ENCODE data around the gene SCD.

Gene SCD

GRCh38 chr10:100350914-100351485 is 4.0 kb downstream of the SCD start:
- Histone ChIP-seq H3K4me3 (ENCODE audit: low read depth in 1 of 2, low read length in 1 of 2) (no peak overlapping the region), H3K9me3 (no peaks in the 10 kb centered on the region), H3K27ac (no peak overlapping the region), H3K27me3 (peaks cover 5% of the 10 kb centered on the region), H3K36me3 (no peaks in the 10 kb centered on the region), H3K4me1 (ENCODE audit: control insufficient read depth in 1 of 2, insufficient read depth in 1 of 2, low read depth in 1 of 2, low read length in 1 of 2) (peaks cover 54 to 75% of the 10 kb centered on the region in 2 experiments)
- TF ChIP-seq, protein P1, sequence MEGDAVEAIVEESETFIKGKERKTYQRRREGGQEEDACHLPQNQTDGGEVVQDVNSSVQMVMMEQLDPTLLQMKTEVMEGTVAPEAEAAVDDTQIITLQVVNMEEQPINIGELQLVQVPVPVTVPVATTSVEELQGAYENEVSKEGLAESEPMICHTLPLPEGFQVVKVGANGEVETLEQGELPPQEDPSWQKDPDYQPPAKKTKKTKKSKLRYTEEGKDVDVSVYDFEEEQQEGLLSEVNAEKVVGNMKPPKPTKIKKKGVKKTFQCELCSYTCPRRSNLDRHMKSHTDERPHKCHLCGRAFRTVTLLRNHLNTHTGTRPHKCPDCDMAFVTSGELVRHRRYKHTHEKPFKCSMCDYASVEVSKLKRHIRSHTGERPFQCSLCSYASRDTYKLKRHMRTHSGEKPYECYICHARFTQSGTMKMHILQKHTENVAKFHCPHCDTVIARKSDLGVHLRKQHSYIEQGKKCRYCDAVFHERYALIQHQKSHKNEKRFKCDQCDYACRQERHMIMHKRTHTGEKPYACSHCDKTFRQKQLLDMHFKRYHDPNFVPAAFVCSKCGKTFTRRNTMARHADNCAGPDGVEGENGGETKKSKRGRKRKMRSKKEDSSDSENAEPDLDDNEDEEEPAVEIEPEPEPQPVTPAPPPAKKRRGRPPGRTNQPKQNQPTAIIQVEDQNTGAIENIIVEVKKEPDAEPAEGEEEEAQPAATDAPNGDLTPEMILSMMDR (IDR thresholded peaks at IDR 0.05) = no peak

DNA sequence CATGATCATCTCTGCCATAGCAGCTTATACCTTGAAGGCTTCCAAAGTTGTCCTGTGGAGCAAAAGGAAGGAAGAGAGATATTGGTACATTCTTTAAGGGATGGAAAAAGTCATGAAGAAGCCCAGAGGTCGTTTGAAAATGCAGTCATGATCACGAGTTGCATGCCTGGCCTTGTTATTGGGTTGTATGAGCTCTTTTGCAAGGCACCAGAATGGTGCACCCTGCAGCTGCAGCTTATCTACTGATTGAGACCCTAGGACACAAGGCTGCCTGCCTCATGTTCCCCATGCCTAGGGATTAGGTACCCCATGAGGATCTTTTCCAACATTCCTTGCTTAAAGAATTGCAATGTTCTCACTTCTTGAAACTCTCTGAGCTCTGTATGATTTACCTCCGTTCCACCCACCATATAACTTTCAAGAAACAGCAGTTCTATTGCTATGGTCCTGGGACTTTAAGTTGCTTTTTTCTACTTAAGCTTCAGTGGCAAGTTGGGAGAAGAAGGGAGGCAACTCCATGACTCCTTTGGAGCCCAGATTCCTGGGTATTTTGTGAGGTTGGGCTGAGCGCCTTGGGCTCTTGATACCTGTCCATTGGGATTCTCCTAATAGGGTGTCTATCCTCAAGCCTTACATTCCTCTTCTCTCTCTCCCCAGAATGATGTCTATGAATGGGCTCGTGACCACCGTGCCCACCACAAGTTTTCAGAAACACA is 6.9 kb downstream of the SCD start:
- H3K27ac ChIP-seq = peak overlapping the region; percentile 49
- no peaks in the 10 kb centered on the region for H3K27me3 ChIP-seq
- TF ChIP-seq, protein P1 (IDR thresholded peaks at IDR 0.05) = no peak
- H3K36me3 ChIP-seq = peaks cover 1% of the 10 kb centered on the region
- no peaks in the 10 kb centered on the region for H3K9me3 ChIP-seq
- no peak overlapping the region for H3K4me3 ChIP-seq (ENCODE audit: low read depth in 1 of 2, low read length in 1 of 2)
- peaks cover 32 to 54% of the 10 kb centered on the region in 2 experiments for H3K4me1 ChIP-seq (ENCODE audit: control insufficient read depth in 1 of 2, insufficient read depth in 1 of 2, low read depth in 1 of 2, low read length in 1 of 2)

- Histone ChIP-seq H3K9me3 (no peaks in the 10 kb centered on the region), H3K27me3 (no peaks in the 10 kb centered on the region), H3K4me3 (ENCODE audit: low read depth in 1 of 2, low read length in 1 of 2) (no peak overlapping the region), H3K36me3 (peaks cover 12% of the 10 kb centered on the region), H3K4me1 (ENCODE audit: control insufficient read depth in 1 of 2, insufficient read depth in 1 of 2, low read depth in 1 of 2, low read length in 1 of 2) (peaks cover 28 to 44% of the 10 kb centered on the region in 2 experiments), H3K27ac (peak overlapping the region; percentile 4)
- TF ChIP-seq, protein P1 (IDR thresholded peaks at IDR 0.05) = no peak
Measured at GRCh38 chr10:100355086-100355485, 8.1 kb downstream of the SCD start.

- peaks cover 25% of the 10 kb centered on the region for H3K36me3 ChIP-seq
- no peak overlapping the region for H3K27ac ChIP-seq
- no peak overlapping the region for H3K4me3 ChIP-seq (ENCODE audit: low read depth in 1 of 2, low read length in 1 of 2)
- TF ChIP-seq, protein P1 (IDR thresholded peaks at IDR 0.05) = no peak
- H3K27me3 ChIP-seq = no peaks in the 10 kb centered on the region
- H3K4me1 ChIP-seq (ENCODE audit: control insufficient read depth in 1 of 2, insufficient read depth in 1 of 2, low read depth in 1 of 2, low read length in 1 of 2) = peaks cover 28 to 37% of the 10 kb centered on the region in 2 experiments
- no peaks in the 10 kb centered on the region for H3K9me3 ChIP-seq
Measured at GRCh38 chr10:100356067-100357017, 9.3 kb downstream of the SCD start.

- H3K27me3 ChIP-seq = no peaks in the 10 kb centered on the region
- no peak overlapping the region for H3K4me3 ChIP-seq (ENCODE audit: low read depth in 1 of 2, low read length in 1 of 2)
- H3K4me1 ChIP-seq (ENCODE audit: control insufficient read depth in 1 of 2, insufficient read depth in 1 of 2, low read depth in 1 of 2, low read length in 1 of 2) = peaks cover 28 to 37% of the 10 kb centered on the region in 2 experiments
- H3K27ac ChIP-seq = no peak overlapping the region
- TF ChIP-seq, protein P1 (IDR thresholded peaks at IDR 0.05) = no peak
- no peaks in the 10 kb centered on the region for H3K9me3 ChIP-seq
- peaks cover 32% of the 10 kb centered on the region for H3K36me3 ChIP-seq
Measured at GRCh38 chr10:100357059-100357858, 10.2 kb downstream of the SCD start.

All from neutrophil (primary cell).